Left lung (tissue), 10 donors: ENCODE data around the gene UBALD2. TPM values are rescaled to one million over a fixed set of nuclear protein-coding genes. Genes with fewer than 3 reads are reported as not detected.

Experiments used
- ATAC-seq: fragments of 200-7000 bp; cut with Tn5 transposase; one replicate; pipeline ENCODE4 v1.9.1; 2020; ENCODE audit warnings: moderate library complexity
- DNase-seq, 4 donors: peaks; one replicate each; pipeline ENCODE4 v3.0.0-alpha.2; 2013 to 2020
- H3K27ac ChIP-seq, 2 donors: fragments of 200-600 bp; sonication (generic) in 1 of 2; one replicate each; pipeline versions ENCODE4 v1.5.0 to v1.8.0; 2020 to 2021
- H3K27me3 ChIP-seq, 2 donors: fragments of 200-600 bp; sonication (generic) in 1 of 2; one replicate each; pipeline versions ENCODE4 v1.5.0 to v1.8.0; 2020 to 2021
- H3K36me3 ChIP-seq, 2 donors: fragments of 200-600 bp; sonication (generic) in 1 of 2; one replicate each; pipeline versions ENCODE4 v1.5.0 to v1.8.0; 2020 to 2021
- H3K4me1 ChIP-seq, 2 donors: fragments of 200-600 bp; one replicate each; pipeline ENCODE4 v1.8.0; 2021
- H3K4me3 ChIP-seq, 2 donors: fragments of 200-600 bp; sonication (generic) in 1 of 2; one replicate each; pipeline versions ENCODE4 v1.5.0 to v1.8.0; 2020 to 2021; ENCODE audit warnings: mild to moderate bottlenecking in 1 of 2
- H3K9me3 ChIP-seq, 2 donors: fragments of 200-600 bp; sonication (generic) in 1 of 2; one replicate each; pipeline versions ENCODE4 v1.5.0 to v1.8.0; 2020 to 2021
- CTCF ChIP-seq, 2 donors: fragments of 200-600 bp; sonication (generic) in 1 of 2; IDR thresholded peaks; one replicate each; pipeline versions ENCODE4 v1.5.0 to v1.8.0; 2021; ENCODE audit warnings: antibody characterized with exemption in 2 of 2
- intact Hi-C, 2 donors: fragments of 100-400 bp; cut with DNase I; formaldehyde crosslinking; loops; one replicate each; pipeline versions ENCODE4 v1.11.2 to v1.14.2; 2022
- polyA plus RNA-seq, 6 donors: library from polyadenylated mRNA; unstranded; fragments of 120-200 nt; gene quantifications; one replicate each; pipeline ENCODE4 v1.2.1, GENCODE V29; 2013; ENCODE audit not compliant: insufficient read length in 6 of 6
- total RNA-seq, 2 donors: library from RNA; stranded (reverse); fragmentation: NEBNext Ultra II Directional; extraction: Animal tissue kit (Norgen Biotek cat#: 25700); gene quantifications; one replicate each; pipeline ENCODE4 v1.2.1, GENCODE V29; 2021
- donor health status: DM: no; HTN: yes; CAD: no.
- donor health status: DM: no; HTN: no; CAD: no.

The UBALD2 gene
- total and polyA plus RNA-seq, 8 donors: 16.7 to 52.7 (median 32.0) TPM

DNA sequence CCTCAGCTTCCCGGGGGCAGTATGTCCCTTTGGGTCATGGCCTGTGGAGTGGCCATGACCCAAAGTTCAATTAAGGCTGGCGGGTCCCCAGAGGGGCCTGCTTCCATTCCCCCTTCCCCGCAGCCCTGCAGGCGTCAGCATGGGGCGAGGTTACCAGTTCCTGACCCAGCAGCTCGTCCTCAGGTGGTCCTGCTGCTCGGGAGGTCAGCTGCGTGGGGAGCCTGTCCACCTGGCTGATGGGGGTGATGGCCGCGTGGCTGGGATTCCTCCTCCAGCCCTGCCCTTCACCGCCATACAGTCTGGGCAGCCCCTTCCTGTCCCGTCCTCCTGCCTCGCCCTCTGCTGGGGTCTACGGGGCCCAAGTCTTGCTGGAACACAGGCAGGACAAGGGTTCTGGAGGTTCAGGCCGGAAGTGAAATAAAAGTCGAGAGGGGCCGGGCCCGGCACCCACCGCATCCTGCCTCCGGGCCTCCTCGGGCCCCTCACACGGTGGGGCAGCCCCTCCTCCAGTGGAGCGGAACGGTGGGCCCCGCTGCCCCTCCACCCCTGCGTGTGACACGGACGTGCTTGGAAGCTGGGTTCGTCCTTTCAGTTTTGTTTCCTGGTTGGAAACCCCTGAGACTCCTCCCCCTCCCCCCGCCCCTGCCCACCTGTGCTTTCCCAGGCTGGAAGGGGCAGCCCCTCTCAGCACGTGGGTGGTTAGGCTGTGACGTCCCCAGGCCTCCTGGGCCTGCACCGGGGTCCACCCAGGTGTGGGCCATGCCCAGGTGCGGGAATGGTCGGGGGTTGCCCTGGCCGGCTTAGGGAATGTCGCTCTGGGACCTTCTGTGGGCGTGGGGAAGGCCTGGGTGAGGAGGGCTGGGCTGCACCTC lies 6.8 kb downstream of the UBALD2 start:
- DNase-seq: peak in 1 of 4 donors; percentile 76
- Histone ChIP-seq H3K36me3 (peaks cover 0 to 21% of the 10 kb centered on the region in 2 donors), H3K27ac (peak overlapping the region; percentile 27 to 78), H3K4me1 (peaks cover 34 to 81% of the 10 kb centered on the region in 2 donors), H3K9me3 (no peaks in the 10 kb centered on the region), H3K27me3 (no peaks in the 10 kb centered on the region), H3K4me3 (peak overlapping the region; percentile 21 to 37)
- ATAC-seq: peak; percentile 13
- intact Hi-C loops: no loop called here
- no peak for TF ChIP-seq CTCF (IDR thresholded peaks at IDR 0.05)

DNA sequence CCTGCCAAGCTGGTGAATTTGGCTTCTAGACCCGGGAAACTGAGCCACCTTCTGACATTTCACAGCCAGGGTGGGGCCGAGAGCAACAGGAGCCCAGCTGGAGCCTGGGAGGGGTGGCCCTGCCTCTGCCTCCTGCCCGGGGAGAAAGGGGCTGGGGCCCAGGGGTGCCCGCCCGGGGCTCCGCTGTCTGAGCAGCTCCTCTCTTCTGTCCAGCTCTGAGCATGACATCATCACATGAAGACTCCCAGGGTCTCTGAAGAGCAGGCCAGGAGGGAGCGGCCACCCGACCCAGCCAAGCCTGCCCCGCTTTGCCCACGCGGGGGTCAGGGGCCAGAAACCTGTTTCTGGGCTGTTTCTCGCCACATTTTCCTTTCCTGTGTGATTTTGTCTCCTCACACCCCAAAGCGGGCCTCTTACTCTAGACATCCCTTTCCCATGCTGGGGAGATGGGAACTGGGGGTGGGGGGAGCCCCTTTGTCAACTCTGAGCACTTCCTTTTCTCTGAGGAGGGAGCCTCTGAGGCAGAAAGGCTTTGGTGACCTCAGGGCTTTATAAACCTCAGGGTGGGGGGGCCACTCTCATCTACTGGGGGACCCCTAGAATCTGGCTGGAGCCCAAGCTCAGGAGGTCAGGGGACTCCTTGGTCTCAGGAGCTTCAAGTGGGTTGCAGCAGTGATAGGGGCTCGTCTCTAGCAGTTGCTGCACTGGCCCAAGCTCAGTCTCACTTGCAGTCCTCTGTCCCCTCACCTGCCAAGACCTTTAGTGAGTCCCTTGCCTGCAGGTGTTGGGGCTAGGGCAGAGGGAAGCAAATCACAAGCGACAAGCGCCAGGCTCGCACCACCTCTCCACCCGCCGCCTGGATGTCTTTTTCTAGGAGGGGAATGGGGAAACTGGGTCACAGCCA lies 7.6 kb downstream of the UBALD2 start:
- H3K4me3 ChIP-seq: peak overlapping the region; percentile 21 to 37
- no peaks in the 10 kb centered on the region for H3K9me3 ChIP-seq
- no peak for TF ChIP-seq CTCF (IDR thresholded peaks at IDR 0.05)
- H3K36me3 ChIP-seq: peaks cover 0 to 21% of the 10 kb centered on the region in 2 donors
- H3K27ac ChIP-seq: peak overlapping the region; percentile 27 to 78
- no peaks in the 10 kb centered on the region for H3K27me3 ChIP-seq
- intact Hi-C loops: no loop called here
- ATAC-seq (no peak), DNase-seq (no peak)
- peaks cover 27 to 72% of the 10 kb centered on the region in 2 donors for H3K4me1 ChIP-seq

DNA sequence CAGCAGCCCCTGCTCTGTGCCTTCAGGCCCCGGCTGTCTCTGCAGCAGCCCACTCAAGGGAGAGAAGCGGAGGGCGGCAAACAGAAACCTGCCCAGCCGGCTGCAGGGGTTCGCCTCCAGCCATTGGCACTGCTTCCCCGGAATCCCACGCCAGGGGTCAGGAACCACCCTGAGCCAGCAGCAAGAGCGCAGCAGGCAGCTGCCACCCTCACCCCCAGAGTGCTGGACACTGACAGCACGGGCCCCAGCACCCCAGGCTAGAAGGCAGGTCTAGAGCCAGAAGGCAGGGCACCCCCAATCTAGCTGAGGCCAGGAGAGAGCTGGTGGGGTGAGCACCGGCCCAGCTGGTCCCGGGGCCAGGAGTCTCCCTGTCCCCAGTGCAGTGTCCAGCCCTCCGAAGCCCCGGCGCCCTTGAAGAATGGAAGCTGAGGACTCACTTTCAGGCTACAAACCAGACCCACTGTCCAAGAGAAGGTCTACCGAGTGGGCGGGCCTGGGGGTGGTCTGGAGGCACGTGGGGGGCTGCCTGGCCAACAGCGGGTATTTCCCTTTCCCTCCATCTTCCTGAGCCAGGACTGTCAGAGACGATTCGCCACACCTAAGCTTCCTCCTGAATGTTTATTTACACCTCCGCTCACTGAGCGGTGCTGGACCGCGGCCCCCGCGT lies 8.4 kb downstream of the UBALD2 start:
- Histone ChIP-seq H3K36me3 (peaks cover 0 to 21% of the 10 kb centered on the region in 2 donors), H3K27me3 (no peaks in the 10 kb centered on the region), H3K4me1 (peaks cover 19 to 64% of the 10 kb centered on the region in 2 donors), H3K27ac (peak overlapping the region in 1 of 2 donors; percentile 78), H3K4me3 (no peak overlapping the region), H3K9me3 (no peaks in the 10 kb centered on the region)
- intact Hi-C loops: no loop called here
- ATAC-seq (peak; percentile 1), DNase-seq (no peak)
- TF ChIP-seq CTCF (IDR thresholded peaks at IDR 0.05): no peak

- Histone ChIP-seq H3K4me1 (peaks cover 15 to 61% of the 10 kb centered on the region in 2 donors), H3K36me3 (peaks cover 0 to 17% of the 10 kb centered on the region in 2 donors), H3K27ac (peak overlapping the region; percentile 48 to 57), H3K4me3 (no peak overlapping the region), H3K9me3 (no peaks in the 10 kb centered on the region), H3K27me3 (no peaks in the 10 kb centered on the region)
- DNase-seq (no peak), ATAC-seq (peak; percentile 29)
- intact Hi-C loops: no loop called here
- TF ChIP-seq CTCF (IDR thresholded peaks at IDR 0.05): no peak
Measured at GRCh38 chr17:76274112-76274956, 9.2 kb downstream of the UBALD2 start.
